GM12874 (cell line): ENCODE measurements around the gene AAK1.

Experiments used
- CTCF ChIP-seq: IDR thresholded peaks from 2 replicates; pipeline ENCODE4 v1.5.1; 2011; ENCODE audit warnings: low read depth, mild to moderate bottlenecking, control low read depth, low read length, moderate library complexity; ENCODE audit not compliant: insufficient read depth

AAK1 gene

GRCh38 chr2:69434753-69435152, 208.8 kb downstream of the AAK1 start:
- TF ChIP-seq CTCF = no peak

- no peak for TF ChIP-seq CTCF
Observed at GRCh38 chr2:69429491-69430183, 213.9 kb downstream of the AAK1 start.

- no peak for TF ChIP-seq CTCF
Observed at GRCh38 chr2:69428981-69429380, 214.6 kb downstream of the AAK1 start.

GRCh38 chr2:69424419-69424818, 219.1 kb downstream of the AAK1 start:
- no peak for TF ChIP-seq CTCF

GRCh38 chr2:69422198-69422597, 221.3 kb downstream of the AAK1 start:
- TF ChIP-seq CTCF = no peak

GRCh38 chr2:69416147-69416546, 227.4 kb downstream of the AAK1 start:
- TF ChIP-seq CTCF = no peak
